ENCODE measurements around the gene PCBP1. TPM values are rescaled to one million over a fixed set of nuclear protein-coding genes. Genes with fewer than 3 reads are reported as not detected.

PCBP1 gene
- total and polyA plus RNA-seq, 9 of the 15 experiments (the other 6 are each of a cell fraction or from before 2014, with no cell fraction given): 19.2 to 407 (median 78.1) TPM

GRCh38 chr2:70086278-70086837 lies 919 bp upstream of the PCBP1 start (continued):
- TF ChIP-seq ZBTB12 (CRISPR knock-in tag; IDR thresholded peaks at IDR 0.05) (peak; percentile 56; the same call in 1 of the 2 replicates), STAG1 (CRISPR knock-in tag; IDR thresholded peaks at IDR 0.05; ENCODE audit: borderline replicate concordance) (no peak), L3MBTL2 (IDR thresholded peaks at IDR 0.05) (peak; percentile 93), STAT5A (IDR thresholded peaks at IDR 0.05; ENCODE audit: borderline replicate concordance, low read length) (no peak; the same call in 1 of the 2 replicates), E2F8 (IDR thresholded peaks at IDR 0.05; ENCODE audit: low read depth, partially characterized antibody) (no peak), RUNX1 (IDR thresholded peaks at IDR 0.05; ENCODE audit: low read depth) (no peak), DMBX1 (CRISPR knock-in tag; IDR thresholded peaks at IDR 0.05; ENCODE audit: borderline replicate concordance) (no peak; the same call in 1 of the 2 replicates), ZBTB49 (CRISPR knock-in tag; IDR thresholded peaks at IDR 0.05; ENCODE audit: borderline replicate concordance) (no peak), RBM15 (IDR thresholded peaks at IDR 0.05; ENCODE audit: insufficient read depth, low read length) (no peak), ZNF589 (CRISPR knock-in tag; IDR thresholded peaks at IDR 0.05; ENCODE audit: low read depth) (peak; percentile 98), TCF3 (CRISPR knock-in tag; IDR thresholded peaks at IDR 0.05) (no peak), BDP1 (IDR thresholded peaks at IDR 0.05; ENCODE audit: insufficient read depth, insufficient read length) (no peak), GABPB1 (CRISPR knock-in tag; IDR thresholded peaks at IDR 0.05) (no peak), FUS (optimal IDR thresholded peaks at IDR 0.05; ENCODE audit: low read depth, low read length) (no peak), ZNF124 (CRISPR knock-in tag; IDR thresholded peaks at IDR 0.05) (no peak), EWSR1 (IDR thresholded peaks at IDR 0.05; ENCODE audit: borderline replicate concordance, low read depth, partially characterized antibody) (no peak), ZNF551 (CRISPR knock-in tag; IDR thresholded peaks at IDR 0.05) (no peak), ZNF174 (CRISPR knock-in tag; IDR thresholded peaks at IDR 0.05) (no peak), PML (IDR thresholded peaks at IDR 0.05; ENCODE audit: low read length) (0 out of 2 replicates have a peak, but pooled peaks have one; percentile 48), JUND (IDR thresholded peaks at IDR 0.05; ENCODE audit: borderline replicate concordance, low read depth, low read length) (no peak), JUND (tag; IDR thresholded peaks at IDR 0.05; ENCODE audit: borderline replicate concordance, low read depth, low read length) (no peak; the same call in 1 of the 3 replicates), CHD4 (IDR thresholded peaks at IDR 0.05; ENCODE audit: insufficient read depth, insufficient replicate concordance, low read depth, low read length, poor library complexity, severe bottlenecking) (no peak), GATAD2B (IDR thresholded peaks at IDR 0.05; ENCODE audit: borderline replicate concordance) (no peak)

Measured in K562 (cell line).